ENCODE results near the gene USP38.

DNA sequence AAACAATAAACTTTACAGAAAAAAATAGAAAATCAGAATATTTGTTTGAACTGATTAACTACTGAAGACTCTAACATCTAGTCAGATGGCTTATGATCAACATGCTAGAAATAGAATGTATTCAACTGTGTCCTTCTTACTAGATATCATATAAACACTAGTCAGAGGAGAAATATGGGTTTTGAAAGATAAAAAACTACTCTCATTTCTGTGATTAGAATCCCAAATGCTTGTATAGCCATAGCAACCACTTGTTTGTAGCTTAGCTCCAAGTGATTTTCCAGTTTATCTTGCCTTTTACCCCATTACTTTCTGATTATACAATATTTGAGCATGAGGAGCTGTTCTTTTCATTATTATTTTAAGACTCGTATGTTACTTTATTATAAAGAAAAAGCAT is 31.2 kb downstream of the USP38 start:
- TF ChIP-seq POLR2A (IDR thresholded peaks at IDR 0.05) = no peak
- TF ChIP-seq, protein P1, sequence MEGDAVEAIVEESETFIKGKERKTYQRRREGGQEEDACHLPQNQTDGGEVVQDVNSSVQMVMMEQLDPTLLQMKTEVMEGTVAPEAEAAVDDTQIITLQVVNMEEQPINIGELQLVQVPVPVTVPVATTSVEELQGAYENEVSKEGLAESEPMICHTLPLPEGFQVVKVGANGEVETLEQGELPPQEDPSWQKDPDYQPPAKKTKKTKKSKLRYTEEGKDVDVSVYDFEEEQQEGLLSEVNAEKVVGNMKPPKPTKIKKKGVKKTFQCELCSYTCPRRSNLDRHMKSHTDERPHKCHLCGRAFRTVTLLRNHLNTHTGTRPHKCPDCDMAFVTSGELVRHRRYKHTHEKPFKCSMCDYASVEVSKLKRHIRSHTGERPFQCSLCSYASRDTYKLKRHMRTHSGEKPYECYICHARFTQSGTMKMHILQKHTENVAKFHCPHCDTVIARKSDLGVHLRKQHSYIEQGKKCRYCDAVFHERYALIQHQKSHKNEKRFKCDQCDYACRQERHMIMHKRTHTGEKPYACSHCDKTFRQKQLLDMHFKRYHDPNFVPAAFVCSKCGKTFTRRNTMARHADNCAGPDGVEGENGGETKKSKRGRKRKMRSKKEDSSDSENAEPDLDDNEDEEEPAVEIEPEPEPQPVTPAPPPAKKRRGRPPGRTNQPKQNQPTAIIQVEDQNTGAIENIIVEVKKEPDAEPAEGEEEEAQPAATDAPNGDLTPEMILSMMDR (IDR thresholded peaks at IDR 0.05) = no peak
- TF ChIP-seq EP300 (IDR thresholded peaks at IDR 0.05) = no peak
